ENCODE data around the gene LRWD1.

GRCh38 chr7:102416406-102416805 is 48.4 kb upstream of the LRWD1 start:
- TF ChIP-seq CTCF (tag by site-specific recombination; IDR thresholded peaks at IDR 0.05), result no peak
- no peak for TF ChIP-seq ZBTB49 (tag by site-specific recombination; IDR thresholded peaks at IDR 0.05; ENCODE audit: low read depth)
- TF ChIP-seq PBX3 (CRISPR knock-in tag; IDR thresholded peaks at IDR 0.05), result no peak
- no peak for TF ChIP-seq ZNF513 (tag by site-specific recombination; IDR thresholded peaks at IDR 0.05)
- no peak for TF ChIP-seq ZBTB11 (tag by site-specific recombination; conservative IDR thresholded peaks at IDR 0.05; ENCODE audit: low read depth)
- no peak for TF ChIP-seq ZNF19 (tag by site-specific recombination; IDR thresholded peaks at IDR 0.05; ENCODE audit: low read depth)
- no peak for TF ChIP-seq ZNF174 (tag by site-specific recombination; IDR thresholded peaks at IDR 0.05)
- no peak for TF ChIP-seq ZNF510 (tag by site-specific recombination; IDR thresholded peaks at IDR 0.05; ENCODE audit: insufficient replicate concordance)
- TF ChIP-seq ZNF645 (tag by site-specific recombination; IDR thresholded peaks at IDR 0.05), result no peak
- TF ChIP-seq ZNF18 (tag by site-specific recombination; IDR thresholded peaks at IDR 0.05), result no peak
- TF ChIP-seq ZNF692 (tag by site-specific recombination; IDR thresholded peaks at IDR 0.05), result no peak
- TF ChIP-seq ZNF280D (tag by site-specific recombination; IDR thresholded peaks at IDR 0.05), result no peak
- TF ChIP-seq WT1 (tag by site-specific recombination; IDR thresholded peaks at IDR 0.05), result no peak
